HepG2 (cell line): ENCODE measurements around the gene KDM2B. TPM values are rescaled to one million over a fixed set of nuclear protein-coding genes. Genes with fewer than 3 reads are reported as not detected.

ENCODE experiments used
- ATAC-seq: fragments of 200-7000 bp; cut with Tn5 transposase; 3 replicates; pipeline ENCODE4 v1.9.1; 2020; ENCODE audit warnings: mild to moderate bottlenecking, moderate library complexity
- BruUV-seq: library from RNA; stranded (reverse); fragments of 400-500 nt; replicated peaks from 2 replicates; lab custom pipeline; 2021; lab: Mats Ljungman, UMichigan
- CTCF ChIA-PET: fragments of 300-600 bp; formaldehyde crosslinking; extraction: SDS; loops from one replicate; lab custom pipeline; 2021; ENCODE audit warnings: low total read pairs, inconsistent platforms, low intra/inter-chr PET ratio; lab: Yijun Ruan, JAX
- POLR2A ChIA-PET: fragments of 350-600 bp; sonication (Branson Sonifier 250); formaldehyde crosslinking; loops from one replicate; lab custom pipeline; 2020; ENCODE audit warnings: antibody characterized with exemption, inconsistent platforms; lab: Yijun Ruan, JAX
- DNase-seq: peaks from one replicate; pipeline ENCODE4 v3.0.0-alpha.2; 2015; ENCODE audit warnings: low spot score
- FAIRE-seq: peaks from 3 replicates; lab custom pipeline; 2011; peaks lifted over from hg19 to GRCh38; lab: Jason Lieb, UNC
- H2AFZ ChIP-seq: one replicate; pipeline ENCODE4 v1.6.1; 2011; ENCODE audit warnings: low read length, inconsistent platforms
- H3K27ac ChIP-seq: fragments of 300-600 bp; 3 replicates; pipeline ENCODE4 v1.8.0; 2011; ENCODE audit warnings: mixed run types, mild to moderate bottlenecking, mixed read lengths, low read length, inconsistent platforms; ENCODE audit not compliant: insufficient read depth; ENCODE audit errors: extremely low read length
- H3K27me3 ChIP-seq, 2 experiments: fragments of 200-600 bp in 1 of 2; 2 replicates in 1 of 2; 3 replicates in 1 of 2; pipeline versions ENCODE4 v1.6.0 to v1.8.0; 2011; ENCODE audit warnings: low read length in 2 of 2, mild to moderate bottlenecking in 2 of 2, moderate library complexity in 2 of 2, inconsistent platforms in 1 of 2; ENCODE audit not compliant: insufficient read depth in 2 of 2, control insufficient read depth in 1 of 2
- H3K36me3 ChIP-seq, 2 experiments: fragments of 200-600 bp in 1 of 2; replicated peaks in 1 of 2; 2 replicates in 1 of 2; 3 replicates in 1 of 2; pipeline versions ENCODE4 v1.5.1 to v1.8.0; 2011; ENCODE audit warnings: low read length in 2 of 2, inconsistent platforms in 1 of 2; ENCODE audit not compliant: insufficient read depth in 2 of 2, control insufficient read depth in 1 of 2
- H3K4me1 ChIP-seq: 2 replicates; pipeline ENCODE4 v1.5.1; 2012; ENCODE audit warnings: low read length, inconsistent platforms; ENCODE audit not compliant: insufficient read depth
- H3K4me2 ChIP-seq: 2 replicates; pipeline ENCODE4 v1.6.0; 2011; ENCODE audit warnings: low read depth, low read length, inconsistent platforms
- H3K4me3 ChIP-seq, 3 experiments: fragments of 200-600 bp in 1 of 3; sonication (generic), shearing (Covaris generic) in 1 of 3; replicated peaks in 1 of 3; 2 replicates each; pipeline ENCODE4 v1.5.1; 2011 to 2016; ENCODE audit warnings: low read length in 3 of 3, inconsistent platforms in 2 of 3, low read depth in 2 of 3, mild to moderate bottlenecking in 2 of 3, control low read depth in 1 of 3, mixed read lengths in 1 of 3; ENCODE audit not compliant: insufficient read depth in 1 of 3
- H3K79me2 ChIP-seq: one replicate; pipeline ENCODE4 v1.6.1; 2011; ENCODE audit warnings: low read length, inconsistent platforms; ENCODE audit not compliant: insufficient read depth
- H3K9ac ChIP-seq: 2 replicates; pipeline ENCODE4 v1.6.0; 2011; ENCODE audit warnings: mild to moderate bottlenecking, low read depth, low read length, inconsistent platforms; ENCODE audit not compliant: insufficient read depth
- H3K9me3 ChIP-seq: 2 replicates; pipeline ENCODE4 v1.5.1; 2012; ENCODE audit warnings: mild to moderate bottlenecking, low read length
- H4K20me1 ChIP-seq: 2 replicates; pipeline ENCODE4 v1.6.0; 2011; ENCODE audit warnings: inconsistent platforms, mild to moderate bottlenecking, low read length, moderate library complexity; ENCODE audit not compliant: insufficient read depth
- DZIP1 ChIP-seq: sonication (generic); formaldehyde crosslinking; IDR thresholded peaks from 2 replicates; pipeline ENCODE4 v1.5.0; 2020; ENCODE audit warnings: mild to moderate bottlenecking, missing genetic modification reagents
- MAFF ChIP-seq: IDR thresholded peaks from 2 replicates; pipeline ENCODE4 v1.6.1; 2011; ENCODE audit warnings: low read depth, low read length, improper control_type of control experiment
- ZNF10 ChIP-seq: sonication (generic); formaldehyde crosslinking; IDR thresholded peaks from 2 replicates; pipeline ENCODE4 v1.4.0; 2020; ENCODE audit warnings: mild to moderate bottlenecking, low read depth, missing genetic modification reagents, borderline replicate concordance
- ZNF276 ChIP-seq: sonication (generic); formaldehyde crosslinking; IDR thresholded peaks from 2 replicates; pipeline ENCODE4 v1.4.0; 2020; ENCODE audit warnings: mild to moderate bottlenecking, low read depth, missing genetic modification reagents
- WGBS: methylation state at CpG from one replicate; pipeline ENCODE4 v1.1.6; 2017; ENCODE audit warnings: low lambda C conversion rate; 5-methylcytosine and 5-hydroxymethylcytosine counted together
- in situ Hi-C: cut with HindIII; loops from 2 replicates; pipeline ENCODE4 v1.10.0; 2017; ENCODE audit warnings: low pct_unique_long_range_greater_than_20kb; ENCODE audit not compliant: extremely low pct_ligation_motif_present
- intact Hi-C: fragments of 100-400 bp; cut with micrococcal nuclease; formaldehyde crosslinking; loops from one replicate; pipeline ENCODE4 v1.10.0; 2022; ENCODE audit not compliant: unreplicated experiment
- polyA plus RNA-seq, 8 experiments: library from polyadenylated mRNA; depleted of rRNA in 3 of 8; stranded (reverse) in 7 of 8; unstranded in 1 of 8; fragments of >200 nt; fragmentation: Illumina TruSeq in 4 of 8; extraction: Trizol in 4 of 8; gene quantifications; 2 replicates each; pipeline versions ENCODE4 v1.2.1 to v1.2.3, GENCODE V29; 2011 to 2016; ENCODE audit warnings: low read depth in 4 of 8, missing spikeins in 1 of 8, mixed read lengths in 1 of 8; ENCODE audit not compliant: insufficient read depth in 1 of 8
- total RNA-seq, 5 experiments: library from RNA; depleted of rRNA; stranded (reverse); fragments of >200 nt; fragmentation: Illumina TruSeq; extraction: Trizol; gene quantifications; 2 replicates each; pipeline ENCODE4 v1.2.3, GENCODE V29; 2016; ENCODE audit warnings: low read depth in 1 of 5
- TF ChIP-seq, protein P1 (sequence below): sonication (generic); formaldehyde crosslinking; IDR thresholded peaks from 2 replicates; pipeline ENCODE4 v1.4.0; 2020; ENCODE audit warnings: mild to moderate bottlenecking, missing genetic modification reagents

KDM2B gene
- total and polyA plus RNA-seq, 2 of the 13 experiments (the other 11 are each of a cell fraction or from before 2014, with no cell fraction given), result 17.5 to 26.1 TPM

- no peak for ATAC-seq
- WGBS, result 97% methylated on average over 7 of the region's 7 CpGs
These were observed 51.6 kb downstream of the KDM2B start for GRCh38 chr12:121529184-121529583.

More at GRCh38 chr12:121529184-121529583, 51.6 kb downstream of the KDM2B start:
- FAIRE-seq, result no peak
- intact Hi-C loops (no loop called here), in situ Hi-C loops (no loop called here)
- Histone ChIP-seq H3K27me3 (no peaks in the 10 kb centered on the region), H3K9ac (no peak overlapping the region), H3K4me3 (no peak overlapping the region), H3K4me2 (no peak overlapping the region), H3K4me1 (peaks cover 8% of the 10 kb centered on the region; the same call in 1 of the 2 replicates), H3K27ac (no peak overlapping the region), H3K36me3 (peaks cover 12 to 13% of the 10 kb centered on the region in 2 experiments; a peak in 3 of 5 replicates), H2AFZ (no peak overlapping the region), H4K20me1 (no peaks in the 10 kb centered on the region), H3K79me2 (no peaks in the 10 kb centered on the region), H3K9me3 (no peaks in the 10 kb centered on the region)
- no TSS peak for BruUV-seq
- CTCF ChIA-PET, result no interaction called here
- TF ChIP-seq DZIP1 (CRISPR knock-in tag) (no peak), MAFF (no peak), ZNF10 (CRISPR knock-in tag) (no peak), ZNF276 (no peak)
- TF ChIP-seq, protein P1, sequence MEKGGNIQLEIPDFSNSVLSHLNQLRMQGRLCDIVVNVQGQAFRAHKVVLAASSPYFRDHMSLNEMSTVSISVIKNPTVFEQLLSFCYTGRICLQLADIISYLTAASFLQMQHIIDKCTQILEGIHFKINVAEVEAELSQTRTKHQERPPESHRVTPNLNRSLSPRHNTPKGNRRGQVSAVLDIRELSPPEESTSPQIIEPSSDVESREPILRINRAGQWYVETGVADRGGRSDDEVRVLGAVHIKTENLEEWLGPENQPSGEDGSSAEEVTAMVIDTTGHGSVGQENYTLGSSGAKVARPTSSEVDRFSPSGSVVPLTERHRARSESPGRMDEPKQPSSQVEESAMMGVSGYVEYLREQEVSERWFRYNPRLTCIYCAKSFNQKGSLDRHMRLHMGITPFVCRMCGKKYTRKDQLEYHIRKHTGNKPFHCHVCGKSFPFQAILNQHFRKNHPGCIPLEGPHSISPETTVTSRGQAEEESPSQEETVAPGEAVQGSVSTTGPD (CRISPR knock-in tag), result no peak
- no peak for DNase-seq
- POLR2A ChIA-PET, result no interaction called here
